Left ventricle myocardium inferior (tissue), 1 donor: ENCODE measurements around the gene NDUFAF5. TPM values are rescaled to one million over a fixed set of nuclear protein-coding genes. Genes with fewer than 3 reads are reported as not detected.

Experiments used
- DNase-seq: peaks from one replicate; pipeline ENCODE4 v3.0.0-alpha.2; 2020
- H3K27ac ChIP-seq: fragments of 200-600 bp; replicated peaks from 2 replicates; pipeline ENCODE4 v1.8.0; 2021
- H3K27me3 ChIP-seq: fragments of 200-600 bp; 2 replicates; pipeline ENCODE4 v1.8.0; 2021; ENCODE audit warnings: low read depth
- H3K36me3 ChIP-seq: fragments of 200-600 bp; 2 replicates; pipeline ENCODE4 v1.8.0; 2021
- H3K4me1 ChIP-seq: fragments of 200-600 bp; 2 replicates; pipeline ENCODE4 v1.8.0; 2021
- H3K4me3 ChIP-seq: fragments of 200-600 bp; 2 replicates; pipeline ENCODE4 v1.8.0; 2021; ENCODE audit warnings: mild to moderate bottlenecking, moderate library complexity
- H3K9me3 ChIP-seq: fragments of 200-600 bp; replicated peaks from 2 replicates; pipeline ENCODE4 v1.8.0; 2021
- intact Hi-C: fragments of 100-400 bp; cut with micrococcal nuclease; formaldehyde crosslinking; loops from one replicate; pipeline ENCODE4 v1.11.0; 2022
- total RNA-seq: library from RNA; stranded (reverse); fragmentation: NEBNext Ultra II Directional; extraction: Animal tissue kit (Norgen Biotek cat#: 25700); gene quantifications from one replicate; pipeline ENCODE4 v1.2.1, GENCODE V29; 2021
- TF ChIP-seq, protein P1 (sequence below): fragments of 200-600 bp; IDR thresholded peaks from 2 replicates; pipeline ENCODE4 v1.8.0; 2021; ENCODE audit warnings: antibody characterized with exemption, mild to moderate bottlenecking, borderline replicate concordance
- donor health status: DM: no; HTN: yes; CAD: no; lungs with severe emphysema.

Gene NDUFAF5
- total RNA-seq, 1 donor from 2014 or later = 60.2 TPM

DNA sequence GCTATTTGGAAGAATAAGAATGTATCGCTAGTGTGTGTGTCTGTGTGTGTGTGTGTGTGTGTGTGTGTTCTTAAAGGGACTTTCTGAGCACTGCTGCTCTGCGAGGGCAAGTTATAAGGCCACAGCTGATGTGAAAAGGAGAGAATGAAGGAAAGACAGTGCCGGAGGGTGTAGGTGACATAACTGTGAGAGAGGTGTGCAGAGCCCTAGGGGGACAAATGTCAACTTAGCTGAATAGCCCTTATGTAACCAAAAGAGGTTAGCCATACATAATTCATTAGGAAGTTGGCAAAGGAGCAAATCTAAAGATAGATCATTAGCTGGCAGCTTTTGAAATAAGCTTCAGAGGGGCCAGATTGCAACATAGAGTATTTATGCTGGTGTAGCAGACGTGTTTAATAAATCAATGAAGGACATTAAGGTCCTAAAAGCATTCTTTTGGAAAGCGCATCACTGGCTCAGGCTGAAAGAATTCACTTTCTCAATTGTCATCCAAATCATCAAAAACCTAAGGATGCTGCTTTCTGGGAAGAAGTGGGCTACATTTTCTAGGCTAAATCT lies 81.0 kb downstream of the NDUFAF5 start:
- DNase-seq = no peak
- Histone ChIP-seq H3K4me1 (peaks cover 12% of the 10 kb centered on the region), H3K27ac (no peak overlapping the region), H3K36me3 (no peaks in the 10 kb centered on the region), H3K9me3 (no peaks in the 10 kb centered on the region), H3K4me3 (no peak overlapping the region), H3K27me3 (no peaks in the 10 kb centered on the region)
- intact Hi-C loops = no loop called here
- TF ChIP-seq, protein P1, sequence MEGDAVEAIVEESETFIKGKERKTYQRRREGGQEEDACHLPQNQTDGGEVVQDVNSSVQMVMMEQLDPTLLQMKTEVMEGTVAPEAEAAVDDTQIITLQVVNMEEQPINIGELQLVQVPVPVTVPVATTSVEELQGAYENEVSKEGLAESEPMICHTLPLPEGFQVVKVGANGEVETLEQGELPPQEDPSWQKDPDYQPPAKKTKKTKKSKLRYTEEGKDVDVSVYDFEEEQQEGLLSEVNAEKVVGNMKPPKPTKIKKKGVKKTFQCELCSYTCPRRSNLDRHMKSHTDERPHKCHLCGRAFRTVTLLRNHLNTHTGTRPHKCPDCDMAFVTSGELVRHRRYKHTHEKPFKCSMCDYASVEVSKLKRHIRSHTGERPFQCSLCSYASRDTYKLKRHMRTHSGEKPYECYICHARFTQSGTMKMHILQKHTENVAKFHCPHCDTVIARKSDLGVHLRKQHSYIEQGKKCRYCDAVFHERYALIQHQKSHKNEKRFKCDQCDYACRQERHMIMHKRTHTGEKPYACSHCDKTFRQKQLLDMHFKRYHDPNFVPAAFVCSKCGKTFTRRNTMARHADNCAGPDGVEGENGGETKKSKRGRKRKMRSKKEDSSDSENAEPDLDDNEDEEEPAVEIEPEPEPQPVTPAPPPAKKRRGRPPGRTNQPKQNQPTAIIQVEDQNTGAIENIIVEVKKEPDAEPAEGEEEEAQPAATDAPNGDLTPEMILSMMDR = no peak

DNA sequence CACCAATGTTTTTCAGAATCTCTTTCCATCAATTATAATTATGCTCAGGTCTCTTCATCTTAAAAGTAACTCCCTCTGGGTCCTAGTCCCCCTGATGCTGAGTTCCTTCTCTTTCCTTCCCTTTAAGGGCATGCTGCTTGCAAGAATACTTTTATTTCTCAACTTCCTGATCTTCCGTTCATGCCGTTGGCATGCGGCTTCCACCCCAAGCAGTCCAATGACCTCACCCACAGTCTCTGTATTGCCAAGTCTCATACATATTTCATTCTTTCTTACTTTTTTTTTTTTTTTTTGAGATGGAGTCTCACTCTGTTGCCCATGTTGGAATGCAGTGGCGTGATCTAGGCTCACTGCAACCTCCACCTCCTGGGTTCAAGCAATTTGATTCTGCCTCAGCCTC lies 83.5 kb downstream of the NDUFAF5 start:
- intact Hi-C loops = no loop called here
- peaks cover 3% of the 10 kb centered on the region for H3K27me3 ChIP-seq
- TF ChIP-seq, protein P1 = no peak
- no peak overlapping the region for H3K4me3 ChIP-seq
- no peak overlapping the region for H3K27ac ChIP-seq
- H3K9me3 ChIP-seq = no peaks in the 10 kb centered on the region
- H3K36me3 ChIP-seq = no peaks in the 10 kb centered on the region
- peaks cover 12% of the 10 kb centered on the region for H3K4me1 ChIP-seq
- DNase-seq = no peak

DNA sequence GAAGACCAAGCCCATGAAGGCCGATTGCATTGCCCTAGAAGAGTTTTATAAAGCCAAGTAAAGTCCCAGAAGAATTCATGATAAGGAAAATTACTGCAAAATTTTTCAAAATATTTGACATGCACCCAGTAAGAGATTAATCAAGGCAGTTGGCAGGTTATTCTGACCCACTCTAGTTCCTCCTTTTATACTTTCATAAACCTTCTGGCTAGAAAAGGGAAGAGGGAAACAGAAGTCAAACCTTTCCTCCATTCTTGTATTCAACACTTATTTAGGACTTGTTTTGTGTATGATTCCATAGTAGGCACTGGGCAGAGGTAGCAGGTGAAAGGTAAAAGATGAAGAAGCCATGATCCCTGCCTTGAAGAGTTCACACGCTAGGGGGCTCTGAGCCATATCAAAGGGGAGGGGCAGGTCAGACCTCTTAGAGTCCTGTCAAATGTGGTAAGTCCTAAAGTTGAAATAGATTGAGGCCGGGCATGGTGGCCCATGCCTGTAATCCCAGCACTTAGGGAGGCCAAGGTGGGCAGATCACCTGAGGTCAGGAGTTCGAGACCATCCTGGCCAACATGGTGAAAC lies 85.4 kb downstream of the NDUFAF5 start:
- TF ChIP-seq, protein P1 = no peak
- Histone ChIP-seq H3K4me3 (no peak overlapping the region), H3K27me3 (peaks cover 9% of the 10 kb centered on the region), H3K36me3 (no peaks in the 10 kb centered on the region), H3K4me1 (peaks cover 11% of the 10 kb centered on the region), H3K9me3 (no peaks in the 10 kb centered on the region), H3K27ac (no peak overlapping the region)
- intact Hi-C loops = no loop called here
- no peak for DNase-seq

Other genes with a start within 250 kb of the NDUFAF5 start
- 5.5 TPM for gene TASP1, start 146.1 kb upstream of the NDUFAF5 start, total RNA-seq
- 15.5 TPM for gene ESF1, start 109 bp upstream of the NDUFAF5 start, total RNA-seq
- gene SEL1L2, start 205.6 kb downstream of the NDUFAF5 start, total RNA-seq = 1.4 TPM
- gene MACROD2, start 210.5 kb downstream of the NDUFAF5 start, total RNA-seq = 3.6 TPM